ENCODE data around the gene ZC3H11A.
"Not testable (repeated sequence)": the region's sequence is repeated elsewhere in the genome, so short reads cannot be mapped to it uniquely, and the experiment has no call there.

ZC3H11A gene

GRCh38 chr1:203797216-203797615 lies 1.8 kb downstream of the ZC3H11A start:
- H3K27ac Mint-ChIP-seq = no peak overlapping the region
- intact Hi-C loops (cut with micrococcal nuclease) = no loop called here
- peaks cover 29% of the 10 kb centered on the region for H3K36me3 Mint-ChIP-seq (ENCODE audit: low read depth)
- H3K4me3 Mint-ChIP-seq = peak overlapping the region; percentile 95
- H3K9me3 Mint-ChIP-seq = no peaks in the 10 kb centered on the region
- no peaks in the 10 kb centered on the region for H3K27me3 Mint-ChIP-seq
- H3K4me1 Mint-ChIP-seq (ENCODE audit: low read depth) = peaks cover 28% of the 10 kb centered on the region

GRCh38 chr1:203797948-203798655 lies 2.7 kb downstream of the ZC3H11A start:
- no peaks in the 10 kb centered on the region for H3K9me3 Mint-ChIP-seq
- H3K27ac Mint-ChIP-seq = no peak overlapping the region
- H3K27me3 Mint-ChIP-seq = no peaks in the 10 kb centered on the region
- peaks cover 37% of the 10 kb centered on the region for H3K36me3 Mint-ChIP-seq (ENCODE audit: low read depth)
- no peak overlapping the region for H3K4me3 Mint-ChIP-seq
- intact Hi-C loops (cut with micrococcal nuclease) = no loop called here
- H3K4me1 Mint-ChIP-seq (ENCODE audit: low read depth) = peaks cover 28% of the 10 kb centered on the region

GRCh38 chr1:203799157-203799556 lies 3.7 kb downstream of the ZC3H11A start:
- intact Hi-C loops (cut with micrococcal nuclease) = no loop called here
- peaks cover 47% of the 10 kb centered on the region for H3K36me3 Mint-ChIP-seq (ENCODE audit: low read depth)
- no peaks in the 10 kb centered on the region for H3K27me3 Mint-ChIP-seq
- H3K4me3 Mint-ChIP-seq = no peak overlapping the region
- no peaks in the 10 kb centered on the region for H3K9me3 Mint-ChIP-seq
- H3K27ac Mint-ChIP-seq = no peak overlapping the region
- H3K4me1 Mint-ChIP-seq (ENCODE audit: low read depth) = peaks cover 37% of the 10 kb centered on the region

- H3K4me1 Mint-ChIP-seq (ENCODE audit: low read depth) = peaks cover 33% of the 10 kb centered on the region
- peaks cover 55% of the 10 kb centered on the region for H3K36me3 Mint-ChIP-seq (ENCODE audit: low read depth)
- intact Hi-C loops (cut with micrococcal nuclease) = no loop called here
- no peak overlapping the region for H3K27ac Mint-ChIP-seq
- no peaks in the 10 kb centered on the region for H3K27me3 Mint-ChIP-seq
- H3K4me3 Mint-ChIP-seq = no peak overlapping the region
- no peaks in the 10 kb centered on the region for H3K9me3 Mint-ChIP-seq
Observed at GRCh38 chr1:203799971-203800370, 4.5 kb downstream of the ZC3H11A start.

GRCh38 chr1:203805689-203806088 lies 10.3 kb downstream of the ZC3H11A start:
- no peak overlapping the region for H3K27ac Mint-ChIP-seq
- H3K27me3 Mint-ChIP-seq = no peaks in the 10 kb centered on the region
- H3K4me3 Mint-ChIP-seq = no peak overlapping the region
- intact Hi-C loops (cut with micrococcal nuclease) = no loop called here
- peaks cover 14% of the 10 kb centered on the region for H3K4me1 Mint-ChIP-seq (ENCODE audit: low read depth)
- no peaks in the 10 kb centered on the region for H3K9me3 Mint-ChIP-seq
- peaks cover 81% of the 10 kb centered on the region for H3K36me3 Mint-ChIP-seq (ENCODE audit: low read depth)

- no peak overlapping the region for H3K27ac Mint-ChIP-seq
- H3K4me1 Mint-ChIP-seq (ENCODE audit: low read depth) = peaks cover 14% of the 10 kb centered on the region
- no peak overlapping the region for H3K4me3 Mint-ChIP-seq
- H3K36me3 Mint-ChIP-seq (ENCODE audit: low read depth) = peaks cover 96% of the 10 kb centered on the region
- intact Hi-C loops (cut with micrococcal nuclease) = no loop called here
- no peaks in the 10 kb centered on the region for H3K9me3 Mint-ChIP-seq
- H3K27me3 Mint-ChIP-seq = no peaks in the 10 kb centered on the region
Observed at GRCh38 chr1:203807196-203807595, 11.8 kb downstream of the ZC3H11A start.

GRCh38 chr1:203813581-203814341 lies 18.3 kb downstream of the ZC3H11A start:
- H3K27ac Mint-ChIP-seq = no peak overlapping the region
- H3K36me3 Mint-ChIP-seq (ENCODE audit: low read depth) = peaks cover 82% of the 10 kb centered on the region
- intact Hi-C loops (cut with micrococcal nuclease) = no loop called here
- no peak overlapping the region for H3K4me3 Mint-ChIP-seq
- no peaks in the 10 kb centered on the region for H3K4me1 Mint-ChIP-seq (ENCODE audit: low read depth)
- H3K9me3 Mint-ChIP-seq = no peaks in the 10 kb centered on the region
- no peaks in the 10 kb centered on the region for H3K27me3 Mint-ChIP-seq

GRCh38 chr1:203818399-203818798 lies 23.0 kb downstream of the ZC3H11A start:
- Mint-ChIP-seq H3K27me3 (no peaks in the 10 kb centered on the region), H3K4me1 (ENCODE audit: low read depth) (peaks cover 7% of the 10 kb centered on the region), H3K9me3 (no peaks in the 10 kb centered on the region), H3K27ac (no peak overlapping the region), H3K36me3 (ENCODE audit: low read depth) (peaks cover 83% of the 10 kb centered on the region), H3K4me3 (no peak overlapping the region)
- intact Hi-C loops (cut with micrococcal nuclease) = no loop called here

GRCh38 chr1:203823306-203823705 lies 27.9 kb downstream of the ZC3H11A start:
- Mint-ChIP-seq H3K36me3 (ENCODE audit: low read depth) (peaks cover 94% of the 10 kb centered on the region), H3K9me3 (no peaks in the 10 kb centered on the region), H3K4me3 (no peak overlapping the region), H3K4me1 (ENCODE audit: low read depth) (peaks cover 12% of the 10 kb centered on the region), H3K27me3 (no peaks in the 10 kb centered on the region), H3K27ac (no peak overlapping the region)
- intact Hi-C loops (cut with micrococcal nuclease) = no loop called here

- intact Hi-C loops (cut with micrococcal nuclease) = no loop called here
- peaks cover 90% of the 10 kb centered on the region for H3K36me3 Mint-ChIP-seq (ENCODE audit: low read depth)
- no peaks in the 10 kb centered on the region for H3K27me3 Mint-ChIP-seq
- H3K9me3 Mint-ChIP-seq = no peaks in the 10 kb centered on the region
- no peak overlapping the region for H3K4me3 Mint-ChIP-seq
- H3K27ac Mint-ChIP-seq = no peak overlapping the region
- peaks cover 31% of the 10 kb centered on the region for H3K4me1 Mint-ChIP-seq (ENCODE audit: low read depth)
Observed at GRCh38 chr1:203826175-203826574, 30.8 kb downstream of the ZC3H11A start.

- peaks cover 24% of the 10 kb centered on the region for H3K4me1 Mint-ChIP-seq (ENCODE audit: low read depth)
- intact Hi-C loops (cut with micrococcal nuclease) = no loop called here
- no peaks in the 10 kb centered on the region for H3K9me3 Mint-ChIP-seq
- no peaks in the 10 kb centered on the region for H3K27me3 Mint-ChIP-seq
- no peak overlapping the region for H3K27ac Mint-ChIP-seq
- H3K4me3 Mint-ChIP-seq = no peak overlapping the region
- H3K36me3 Mint-ChIP-seq (ENCODE audit: low read depth) = peaks cover 90% of the 10 kb centered on the region
Observed at GRCh38 chr1:203828002-203828401, 32.6 kb downstream of the ZC3H11A start.

GRCh38 chr1:203828503-203828902 lies 33.1 kb downstream of the ZC3H11A start:
- no peak overlapping the region for H3K4me3 Mint-ChIP-seq
- no peaks in the 10 kb centered on the region for H3K9me3 Mint-ChIP-seq
- no peaks in the 10 kb centered on the region for H3K27me3 Mint-ChIP-seq
- H3K4me1 Mint-ChIP-seq (ENCODE audit: low read depth) = peaks cover 24% of the 10 kb centered on the region
- H3K36me3 Mint-ChIP-seq (ENCODE audit: low read depth) = peaks cover 90% of the 10 kb centered on the region
- intact Hi-C loops (cut with micrococcal nuclease) = no loop called here
- no peak overlapping the region for H3K27ac Mint-ChIP-seq

- H3K4me3 Mint-ChIP-seq; H3K9me3 Mint-ChIP-seq; intact Hi-C loops (cut with micrococcal nuclease); H3K27me3 Mint-ChIP-seq: not testable (repeated sequence)
- H3K4me1 Mint-ChIP-seq (ENCODE audit: low read depth) = peaks cover 24% of the 10 kb centered on the region
- peaks cover 90% of the 10 kb centered on the region for H3K36me3 Mint-ChIP-seq (ENCODE audit: low read depth)
- H3K27ac Mint-ChIP-seq = peak overlapping the region; percentile 44
Observed at GRCh38 chr1:203829247-203829646, 33.8 kb downstream of the ZC3H11A start.

- no peak overlapping the region for H3K4me3 Mint-ChIP-seq
- no peaks in the 10 kb centered on the region for H3K27me3 Mint-ChIP-seq
- H3K36me3 Mint-ChIP-seq (ENCODE audit: low read depth) = peaks cover 98% of the 10 kb centered on the region
- H3K4me1 Mint-ChIP-seq (ENCODE audit: low read depth) = peaks cover 5% of the 10 kb centered on the region
- no peak overlapping the region for H3K27ac Mint-ChIP-seq
- intact Hi-C loops (cut with micrococcal nuclease) = no loop called here
- no peaks in the 10 kb centered on the region for H3K9me3 Mint-ChIP-seq
Observed at GRCh38 chr1:203835476-203835875, 40.1 kb downstream of the ZC3H11A start.

Data from dendritic cell treated with granulocyte-macrophage colony-stimulating factor and Interleukin-4, amounts not matched to agents 40 ng/mL and 50 ng/mL, for 4 days (primary cell).